Right cardiac atrium (tissue), 5 donors: ENCODE measurements around the gene SERGEF. TPM values are rescaled to one million over a fixed set of nuclear protein-coding genes. Genes with fewer than 3 reads are reported as not detected.
"Not testable (repeated sequence)": the region's sequence is repeated elsewhere in the genome, so short reads cannot be mapped to it uniquely, and the experiment has no call there.

Source experiments
- ATAC-seq, 2 donors: fragments of 200-7000 bp; cut with Tn5 transposase; one replicate each; pipeline versions ENCODE4 v1.8.0 to v1.9.1; 2020; ENCODE audit warnings: moderate library complexity in 2 of 2, mild to moderate bottlenecking in 1 of 2
- DNase-seq, 3 donors: peaks; one replicate each; pipeline ENCODE4 v3.0.0-alpha.2; 2020
- H3K27ac ChIP-seq: one replicate; pipeline ENCODE4 v1.5.1; 2013; ENCODE audit warnings: mild to moderate bottlenecking, low read length, control low read depth, moderate library complexity
- H3K27me3 ChIP-seq: one replicate; pipeline ENCODE4 v1.6.1; 2013; ENCODE audit not compliant: control insufficient read depth, insufficient read depth
- H3K4me1 ChIP-seq: one replicate; pipeline ENCODE4 v1.6.1; 2013; ENCODE audit warnings: low read length; ENCODE audit not compliant: control insufficient read depth, insufficient read depth
- H3K4me3 ChIP-seq: one replicate; pipeline ENCODE4 v1.5.1; 2013; ENCODE audit warnings: low read length, control low read depth
- H3K9me3 ChIP-seq: one replicate; pipeline ENCODE4 v1.6.1; 2013; ENCODE audit warnings: low read length; ENCODE audit not compliant: control insufficient read depth
- WGBS: extraction: QIAGEN DNeasy Blood & Tissue Kit; methylation state at CpG from one replicate; pipeline ENCODE4 v1.1.7; 2013; 5-methylcytosine and 5-hydroxymethylcytosine counted together
- intact Hi-C, 4 donors: fragments of 100-400 bp; cut with DNase I; formaldehyde crosslinking; loops; one replicate each; pipeline versions ENCODE4 v1.11.0 to v1.14.0; 2022 to 2023
- polyA plus RNA-seq: library from polyadenylated mRNA; stranded (reverse); fragments of 200-250 nt; gene quantifications from one replicate; pipeline ENCODE4 v1.2.3, GENCODE V29; 2013
- total RNA-seq, 4 donors: library from RNA; stranded (reverse); fragmentation: NEBNext Ultra II Directional; extraction: Animal tissue kit (Norgen Biotek cat#: 25700); gene quantifications; one replicate each; pipeline ENCODE4 v1.2.1, GENCODE V29; 2021
- donor health status: healthy with polysubstance abuse.
- donor health status: DM: no; HTN: yes; CAD: no.
- donor health status: DM: no; HTN: no; CAD: no.
- donor health status: DM: no; HTN: yes; CAD: no; lungs with severe emphysema.
- donor health status: DM: yes; HTN: yes; CAD: no.

The SERGEF gene
- total and polyA plus RNA-seq, 5 donors, result 30.8 to 44.7 (median 31.6) TPM

DNA sequence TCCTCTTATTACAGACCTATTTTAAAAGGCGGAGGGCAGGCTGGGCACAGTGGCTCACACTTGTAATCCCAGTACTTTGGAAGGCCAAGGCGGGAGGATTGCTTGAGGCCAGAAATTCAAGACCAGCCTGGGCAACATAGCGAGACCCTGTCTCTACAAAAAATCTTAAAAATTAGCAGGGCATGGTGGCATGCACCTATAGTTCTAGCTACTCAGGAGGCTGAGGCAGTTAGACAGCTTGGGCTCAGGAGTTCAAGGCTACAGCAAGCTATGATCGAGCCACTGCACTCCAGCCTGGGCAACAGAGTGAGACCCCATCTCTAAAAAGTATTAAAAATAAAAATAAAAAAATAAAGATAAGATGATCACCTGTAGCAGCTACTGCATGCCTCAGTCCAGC, 12.7 kb downstream of the SERGEF start:
- WGBS, result over 99% methylated on average over 4 of the region's 4 CpGs
- DNase-seq, H3K27ac ChIP-seq, H3K9me3 ChIP-seq, intact Hi-C loops, ATAC-seq, H3K4me3 ChIP-seq, H3K27me3 ChIP-seq, H3K4me1 ChIP-seq: not testable (repeated sequence)

DNA sequence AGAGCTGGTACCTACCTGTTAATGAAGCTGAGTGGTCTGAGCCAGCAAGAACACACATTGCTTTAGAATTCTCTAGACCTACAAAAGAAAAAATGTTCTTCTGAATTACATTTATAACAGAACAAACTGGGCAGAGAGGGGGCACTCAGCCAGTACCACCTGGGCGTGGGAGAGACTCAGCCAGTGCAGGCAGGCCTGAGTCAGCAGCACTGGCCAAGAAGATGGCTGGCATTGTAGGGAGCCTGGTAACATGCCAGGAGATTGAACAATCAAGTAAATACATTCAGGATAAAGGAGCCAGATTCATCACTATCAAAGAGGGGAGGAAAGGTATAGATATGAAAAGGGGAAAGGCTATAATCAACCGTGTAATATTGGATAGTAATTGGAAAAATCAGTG, 19.9 kb downstream of the SERGEF start:
- H3K4me3 ChIP-seq, result no peak overlapping the region
- intact Hi-C loops, result no loop called here
- DNase-seq (no peak), ATAC-seq (no peak)
- no peaks in the 10 kb centered on the region for H3K27me3 ChIP-seq
- H3K4me1 ChIP-seq, result no peaks in the 10 kb centered on the region
- no peak overlapping the region for H3K27ac ChIP-seq
- H3K9me3 ChIP-seq, result no peaks in the 10 kb centered on the region
- 81% methylated on average over 2 of the region's 2 CpGs for WGBS

DNA sequence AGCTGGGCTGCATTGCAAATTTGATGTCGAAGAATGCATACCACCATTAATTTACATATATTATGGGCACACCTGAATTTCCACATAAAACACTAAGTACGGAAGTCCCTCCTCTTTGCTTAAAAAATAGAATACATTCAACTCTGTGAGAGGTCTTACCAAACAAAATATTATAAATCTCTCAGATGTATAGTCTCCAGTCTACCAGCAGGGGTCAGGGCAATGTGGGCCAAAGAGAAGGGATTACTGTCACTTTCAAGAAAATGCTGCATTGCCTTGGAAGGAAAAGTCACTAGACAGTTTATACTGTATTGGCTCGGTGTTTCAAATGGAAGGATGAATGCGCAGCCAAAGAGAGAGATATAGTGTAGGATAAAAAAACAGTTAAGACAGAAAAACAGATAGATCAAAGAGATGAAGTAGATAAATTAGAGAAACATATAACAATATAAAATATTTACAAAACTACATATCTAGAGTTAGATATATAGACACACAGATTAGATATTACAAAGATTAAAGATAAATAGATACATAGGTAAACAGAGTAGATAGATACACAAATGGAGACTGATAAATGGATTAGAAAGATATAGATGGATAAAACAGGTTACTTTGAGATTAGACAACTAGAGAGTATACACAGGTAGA, 20.9 kb downstream of the SERGEF start:
- Histone ChIP-seq H3K4me3 (no peak overlapping the region), H3K9me3 (no peaks in the 10 kb centered on the region), H3K27ac (no peak overlapping the region), H3K27me3 (no peaks in the 10 kb centered on the region), H3K4me1 (no peaks in the 10 kb centered on the region)
- WGBS, result 55% methylated on average over 4 of the region's 4 CpGs
- intact Hi-C loops, result no loop called here
- ATAC-seq (peak in 1 of 2 donors; percentile 65), DNase-seq (no peak)

DNA sequence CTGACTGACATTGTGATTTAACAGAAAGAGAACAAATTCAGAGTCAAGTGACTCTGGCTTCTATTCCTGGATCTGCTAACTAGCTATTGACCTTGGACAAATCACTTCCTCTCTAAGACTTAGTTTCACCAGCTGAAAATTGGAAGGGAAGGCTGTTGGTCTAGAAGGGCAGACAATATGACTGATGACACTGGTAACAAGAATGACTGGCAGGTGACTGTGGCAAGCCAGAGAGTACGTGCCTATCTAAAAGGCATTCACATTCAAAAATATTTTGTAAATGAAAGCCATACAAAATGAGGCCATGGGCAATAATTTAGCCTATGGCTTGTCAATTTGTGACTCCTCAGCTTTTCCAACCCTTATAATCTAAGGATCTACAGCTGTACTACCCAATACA, 23.5 kb downstream of the SERGEF start:
- WGBS, result 90% methylated on average over 1 of the region's 1 CpG

DNA sequence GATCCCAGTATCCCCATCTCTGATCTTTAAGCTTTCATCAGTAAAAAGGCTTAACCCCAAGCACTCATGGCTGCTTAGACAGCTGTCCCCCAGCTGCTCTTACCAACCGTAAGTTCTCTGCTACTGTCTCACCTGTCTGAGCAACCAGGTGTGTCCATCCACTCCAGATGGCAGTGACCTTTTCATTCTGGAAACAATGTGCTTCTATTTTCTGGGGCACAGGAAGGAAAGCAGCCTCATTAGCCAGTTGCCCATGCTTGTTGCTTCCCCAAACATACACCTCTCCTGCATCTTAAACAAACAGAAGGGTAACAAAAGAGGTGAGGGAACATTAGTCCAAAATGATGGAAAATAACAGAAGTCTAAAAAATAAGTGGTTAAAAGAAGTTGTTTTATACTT, 24.4 kb downstream of the SERGEF start:
- ATAC-seq (no peak), DNase-seq (no peak)
- no peaks in the 10 kb centered on the region for H3K9me3 ChIP-seq
- intact Hi-C loops, result no loop called here
- no peak overlapping the region for H3K27ac ChIP-seq
- no peaks in the 10 kb centered on the region for H3K27me3 ChIP-seq
- H3K4me1 ChIP-seq, result no peaks in the 10 kb centered on the region
- WGBS, result 86% methylated on average over 1 of the region's 1 CpG
- H3K4me3 ChIP-seq, result no peak overlapping the region

More for the DNA sequence above, 23.5 kb downstream of the SERGEF start:
- Histone ChIP-seq H3K27me3 (no peaks in the 10 kb centered on the region), H3K27ac (no peak overlapping the region), H3K4me3 (no peak overlapping the region), H3K9me3 (no peaks in the 10 kb centered on the region), H3K4me1 (no peaks in the 10 kb centered on the region)
- no peak for ATAC-seq
- intact Hi-C loops, result no loop called here
- DNase-seq, result no peak

DNA sequence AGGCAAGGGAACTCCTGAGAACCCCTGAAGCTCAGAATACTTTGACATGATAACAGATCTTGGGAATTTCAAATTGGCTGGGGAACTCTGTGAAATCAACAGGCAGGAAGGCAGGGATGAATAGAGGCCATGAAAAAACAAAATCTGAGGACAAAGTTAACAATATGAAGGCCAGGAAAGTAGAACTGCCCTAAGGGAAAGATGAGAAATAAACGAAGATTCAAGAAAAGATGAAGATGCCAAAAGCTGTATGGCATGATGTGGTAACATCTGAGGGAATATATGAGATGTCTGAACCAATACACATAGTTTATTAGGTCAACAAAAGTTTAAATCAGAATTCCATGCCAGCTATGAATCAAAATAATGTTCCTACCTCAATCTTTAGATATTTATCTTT, 25.0 kb downstream of the SERGEF start:
- Histone ChIP-seq H3K9me3 (no peaks in the 10 kb centered on the region), H3K27me3 (no peaks in the 10 kb centered on the region), H3K27ac (no peak overlapping the region), H3K4me3 (no peak overlapping the region), H3K4me1 (no peaks in the 10 kb centered on the region)
- DNase-seq (no peak), ATAC-seq (no peak)
- intact Hi-C loops, result no loop called here
- 67% methylated on average over 1 of the region's 1 CpG for WGBS

DNA sequence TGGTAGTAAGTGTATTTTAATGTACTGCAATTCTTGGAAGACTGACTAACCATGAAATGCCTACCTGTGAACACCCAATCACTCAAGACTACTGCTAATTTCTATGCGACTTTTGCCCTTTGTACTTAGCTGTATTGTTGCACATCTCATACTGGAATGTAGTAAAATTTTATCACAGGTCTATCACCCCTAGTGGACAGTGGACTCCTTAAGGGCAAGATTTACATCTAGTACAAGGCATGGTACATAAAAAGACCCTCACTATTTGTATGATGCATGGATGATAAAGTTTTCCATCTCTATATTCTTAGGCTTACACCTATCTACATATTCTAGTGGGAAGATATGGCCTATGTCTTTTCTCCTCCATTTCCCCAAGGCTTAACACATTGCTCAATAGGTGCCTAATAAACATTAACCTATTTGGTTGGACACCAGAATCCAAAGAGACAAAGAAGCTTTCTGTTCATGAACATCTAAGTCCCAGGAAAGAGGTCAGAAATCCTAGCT, 26.1 kb downstream of the SERGEF start:
- intact Hi-C loops, result no loop called here
- 92% methylated on average over 1 of the region's 1 CpG for WGBS
- Histone ChIP-seq H3K4me3 (no peak overlapping the region), H3K9me3 (no peaks in the 10 kb centered on the region), H3K4me1 (no peaks in the 10 kb centered on the region), H3K27me3 (no peaks in the 10 kb centered on the region), H3K27ac (no peak overlapping the region)
- no peak for ATAC-seq
- no peak for DNase-seq

DNA sequence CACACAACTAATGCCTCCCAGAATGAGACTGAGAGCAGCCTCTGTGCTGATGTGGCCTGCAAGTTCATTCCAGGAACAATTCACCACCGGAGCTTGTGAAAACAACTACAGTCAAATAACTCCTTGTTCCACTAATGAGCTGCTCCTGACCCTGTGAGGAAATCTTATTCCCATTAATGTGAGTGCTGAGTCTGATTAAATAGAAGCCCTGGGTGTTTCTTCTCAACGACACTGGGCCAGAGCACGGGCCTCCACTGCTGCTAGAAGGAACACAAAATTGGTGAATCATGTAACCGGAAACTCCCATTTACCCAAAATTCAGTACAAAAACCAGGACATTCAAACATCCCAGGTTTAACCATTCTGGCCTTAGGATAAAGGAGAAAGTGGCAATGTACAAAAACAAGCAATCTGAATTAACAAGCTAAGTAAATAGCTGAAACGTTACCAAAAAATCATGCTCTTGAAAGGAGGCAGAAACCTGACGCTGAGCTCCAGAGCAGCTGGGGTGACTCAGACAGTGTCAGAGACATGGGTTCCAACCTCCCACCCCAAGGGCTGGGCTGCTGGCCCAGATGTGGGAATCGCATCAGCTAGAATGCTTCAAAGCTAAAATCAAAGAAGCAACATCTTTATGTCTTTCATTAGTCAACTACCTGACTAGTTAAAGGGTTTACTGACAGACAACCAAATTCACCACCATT, 26.7 kb downstream of the SERGEF start:
- Histone ChIP-seq H3K9me3 (no peaks in the 10 kb centered on the region), H3K27ac (no peak overlapping the region), H3K27me3 (no peaks in the 10 kb centered on the region), H3K4me3 (no peak overlapping the region), H3K4me1 (no peaks in the 10 kb centered on the region)
- intact Hi-C loops, result no loop called here
- peak; percentile 77 to 80 for ATAC-seq
- DNase-seq, result peak; percentile 56 to 80 (median 73)
- 56% methylated on average over 7 of the region's 7 CpGs for WGBS

DNA sequence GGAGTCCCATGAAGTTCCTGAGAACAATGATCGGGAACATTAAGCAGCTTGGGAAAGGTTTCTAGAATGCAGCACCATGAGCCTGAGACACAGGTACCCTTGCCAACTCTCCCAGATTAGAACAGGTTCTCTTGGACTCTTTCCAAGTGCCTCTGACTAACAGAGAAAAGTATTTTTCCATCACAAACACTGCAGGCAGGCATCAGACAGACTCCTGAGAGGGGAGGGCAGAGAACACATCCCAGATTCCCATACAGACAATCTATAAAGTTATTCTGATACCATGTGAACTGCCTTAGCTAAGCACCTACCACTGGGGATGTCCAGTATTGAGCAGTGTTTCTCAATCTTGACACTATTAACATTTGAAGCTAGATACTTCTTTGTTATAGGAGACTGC, 27.3 kb downstream of the SERGEF start:
- intact Hi-C loops, result no loop called here
- H3K27ac ChIP-seq, result no peak overlapping the region
- 78% methylated on average over 1 of the region's 1 CpG for WGBS
- DNase-seq, result no peak
- H3K9me3 ChIP-seq, result no peaks in the 10 kb centered on the region
- ATAC-seq, result peak; percentile 8 to 73
- no peaks in the 10 kb centered on the region for H3K27me3 ChIP-seq
- H3K4me3 ChIP-seq, result no peak overlapping the region
- no peaks in the 10 kb centered on the region for H3K4me1 ChIP-seq

DNA sequence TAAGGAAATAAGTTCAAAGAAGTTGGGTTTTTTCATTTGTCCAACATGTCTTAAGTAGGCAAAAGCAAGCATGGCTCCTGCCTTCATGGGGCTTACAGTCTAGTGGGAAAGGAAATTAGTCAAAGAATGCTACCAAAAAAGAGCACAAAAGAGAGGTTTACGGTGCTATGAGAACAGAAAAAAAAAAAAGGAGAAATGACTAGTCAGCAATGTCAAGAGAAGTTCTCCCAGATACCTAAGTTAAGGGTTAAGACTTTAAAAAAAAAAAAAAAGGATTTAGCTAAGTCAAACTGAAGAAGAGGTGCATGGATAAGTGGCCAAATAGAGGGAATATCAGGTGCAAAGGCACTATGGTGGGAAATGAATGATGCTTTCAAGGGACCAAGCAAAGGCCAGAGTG, 29.3 kb downstream of the SERGEF start:
- no peaks in the 10 kb centered on the region for H3K4me1 ChIP-seq
- DNase-seq (no peak), ATAC-seq (no peak)
- H3K27ac ChIP-seq, result no peak overlapping the region
- no peaks in the 10 kb centered on the region for H3K27me3 ChIP-seq
- H3K9me3 ChIP-seq, result no peaks in the 10 kb centered on the region
- intact Hi-C loops, result loop anchor here in 1 of 4 donors (5.0 kb wide), 1 partner anchor 386 kb away; no protein-coding TSS in a partner anchor
- 98% methylated on average over 1 of the region's 1 CpG for WGBS
- no peak overlapping the region for H3K4me3 ChIP-seq

DNA sequence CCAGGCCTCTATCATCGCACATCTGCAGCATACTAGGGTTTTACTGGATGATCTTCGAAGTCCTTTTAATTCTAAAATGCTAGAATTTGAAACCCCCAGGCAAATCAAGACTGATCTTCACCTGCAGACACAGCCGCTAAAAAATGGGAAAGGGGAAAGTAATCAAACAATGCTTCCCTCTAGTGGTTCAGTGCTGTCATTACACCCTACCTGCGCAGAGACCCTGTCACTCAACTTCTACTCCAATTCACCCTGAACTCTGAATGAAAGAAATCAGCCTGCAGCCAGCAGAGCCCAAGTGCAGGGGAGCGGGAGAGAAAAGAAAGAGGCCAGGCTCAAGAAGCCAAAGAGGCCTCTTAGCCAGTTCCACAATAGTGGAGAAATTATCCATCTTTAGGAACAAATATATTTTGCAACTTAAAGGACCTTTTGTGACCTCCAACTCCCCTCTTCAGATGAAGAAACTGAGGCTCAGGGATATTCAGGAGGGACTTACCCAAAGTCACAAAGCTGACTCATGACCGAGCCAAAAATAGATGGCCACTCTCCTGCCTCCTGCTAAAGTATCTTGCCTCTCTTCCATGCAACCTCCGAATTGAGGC, 33.0 kb downstream of the SERGEF start:
- DNase-seq (no peak), ATAC-seq (peak in 1 of 2 donors; percentile 54)
- H3K4me1 ChIP-seq, result no peaks in the 10 kb centered on the region
- H3K27ac ChIP-seq, result no peak overlapping the region
- H3K4me3 ChIP-seq, result no peak overlapping the region
- no peaks in the 10 kb centered on the region for H3K27me3 ChIP-seq
- intact Hi-C loops, result loop anchor here (1.0 to 10.0 kb wide), 7 partner anchors 215 to 385 kb away; partner anchors contain the start of gene KCNC1 (in 1 of the 4)
- no peaks in the 10 kb centered on the region for H3K9me3 ChIP-seq
- WGBS, result 34% methylated on average over 7 of the region's 7 CpGs
